ENCODE results near the gene CLK1. TPM values are rescaled to one million over a fixed set of nuclear protein-coding genes. Genes with fewer than 3 reads are reported as not detected.

CLK1 gene
- total RNA-seq, 4 donors from 2014 or later, result 79.5 to 243 (median 143) TPM

DNA sequence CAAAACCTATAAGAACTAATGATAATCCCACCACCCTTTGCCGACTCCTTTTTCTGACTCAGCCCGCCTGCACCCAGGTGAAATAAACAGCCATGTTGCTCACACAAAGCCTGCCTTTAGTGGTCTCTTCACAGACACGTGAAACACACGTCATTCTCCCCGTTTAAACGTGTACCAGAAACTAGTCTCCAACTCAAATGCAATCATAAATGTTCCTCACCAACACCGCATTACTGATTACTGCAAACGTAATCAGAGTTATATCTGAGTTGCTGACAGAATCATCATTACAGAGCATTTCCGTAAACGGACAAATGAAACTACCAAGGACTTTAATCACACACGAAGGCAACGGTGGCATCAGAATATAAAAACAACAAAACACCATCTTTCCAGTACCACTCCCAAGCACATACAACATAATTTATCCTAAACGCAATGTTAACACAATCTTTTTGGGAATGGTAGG lies 1.9 kb downstream of the CLK1 start:
- Histone ChIP-seq H3K27ac (peak overlapping the region; percentile 95 to 100 (median 100)), H3K9me3 (no peaks in the 10 kb centered on the region), H3K36me3 (peaks cover 10 to 28% of the 10 kb centered on the region in 2 donors), H3K4me3 (peak overlapping the region; percentile 60 to 94), H3K27me3 (no peaks in the 10 kb centered on the region), H3K4me1 (peaks cover 14 to 63% (median 16%) of the 10 kb centered on the region in 3 donors)
- no peak for TF ChIP-seq EP300 (IDR thresholded peaks at IDR 0.05)
- TF ChIP-seq POLR2AphosphoS5 (IDR thresholded peaks at IDR 0.05), result peak; percentile 71
- TF ChIP-seq, protein P1, sequence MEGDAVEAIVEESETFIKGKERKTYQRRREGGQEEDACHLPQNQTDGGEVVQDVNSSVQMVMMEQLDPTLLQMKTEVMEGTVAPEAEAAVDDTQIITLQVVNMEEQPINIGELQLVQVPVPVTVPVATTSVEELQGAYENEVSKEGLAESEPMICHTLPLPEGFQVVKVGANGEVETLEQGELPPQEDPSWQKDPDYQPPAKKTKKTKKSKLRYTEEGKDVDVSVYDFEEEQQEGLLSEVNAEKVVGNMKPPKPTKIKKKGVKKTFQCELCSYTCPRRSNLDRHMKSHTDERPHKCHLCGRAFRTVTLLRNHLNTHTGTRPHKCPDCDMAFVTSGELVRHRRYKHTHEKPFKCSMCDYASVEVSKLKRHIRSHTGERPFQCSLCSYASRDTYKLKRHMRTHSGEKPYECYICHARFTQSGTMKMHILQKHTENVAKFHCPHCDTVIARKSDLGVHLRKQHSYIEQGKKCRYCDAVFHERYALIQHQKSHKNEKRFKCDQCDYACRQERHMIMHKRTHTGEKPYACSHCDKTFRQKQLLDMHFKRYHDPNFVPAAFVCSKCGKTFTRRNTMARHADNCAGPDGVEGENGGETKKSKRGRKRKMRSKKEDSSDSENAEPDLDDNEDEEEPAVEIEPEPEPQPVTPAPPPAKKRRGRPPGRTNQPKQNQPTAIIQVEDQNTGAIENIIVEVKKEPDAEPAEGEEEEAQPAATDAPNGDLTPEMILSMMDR (IDR thresholded peaks at IDR 0.05), result no peak
- TF ChIP-seq POLR2A (IDR thresholded peaks at IDR 0.05), result peak in 1 of 2 donors; percentile 29
- 0% methylated on average over 12 to 13 of the region's 13 CpGs for WGBS, 2 donors (ENCODE audit: low coverage in 1 of 2)
- ATAC-seq, result no peak

- Histone ChIP-seq H3K27ac (peak overlapping the region; percentile 95 to 100 (median 100)), H3K9me3 (no peaks in the 10 kb centered on the region), H3K27me3 (no peaks in the 10 kb centered on the region), H3K36me3 (peaks cover 16 to 37% of the 10 kb centered on the region in 2 donors), H3K4me1 (peaks cover 14 to 63% (median 20%) of the 10 kb centered on the region in 3 donors), H3K4me3 (peak overlapping the region; percentile 60 to 94)
- TF ChIP-seq POLR2AphosphoS5 (IDR thresholded peaks at IDR 0.05), result no peak
- TF ChIP-seq POLR2A (IDR thresholded peaks at IDR 0.05), result no peak
- WGBS, 2 donors (ENCODE audit: low coverage in 1 of 2), result 0 to 4% methylated on average over 4 of the region's 4 CpGs
- no peak for ATAC-seq
Measured at GRCh38 chr2:200861617-200862155, 2.8 kb downstream of the CLK1 start.

DNA sequence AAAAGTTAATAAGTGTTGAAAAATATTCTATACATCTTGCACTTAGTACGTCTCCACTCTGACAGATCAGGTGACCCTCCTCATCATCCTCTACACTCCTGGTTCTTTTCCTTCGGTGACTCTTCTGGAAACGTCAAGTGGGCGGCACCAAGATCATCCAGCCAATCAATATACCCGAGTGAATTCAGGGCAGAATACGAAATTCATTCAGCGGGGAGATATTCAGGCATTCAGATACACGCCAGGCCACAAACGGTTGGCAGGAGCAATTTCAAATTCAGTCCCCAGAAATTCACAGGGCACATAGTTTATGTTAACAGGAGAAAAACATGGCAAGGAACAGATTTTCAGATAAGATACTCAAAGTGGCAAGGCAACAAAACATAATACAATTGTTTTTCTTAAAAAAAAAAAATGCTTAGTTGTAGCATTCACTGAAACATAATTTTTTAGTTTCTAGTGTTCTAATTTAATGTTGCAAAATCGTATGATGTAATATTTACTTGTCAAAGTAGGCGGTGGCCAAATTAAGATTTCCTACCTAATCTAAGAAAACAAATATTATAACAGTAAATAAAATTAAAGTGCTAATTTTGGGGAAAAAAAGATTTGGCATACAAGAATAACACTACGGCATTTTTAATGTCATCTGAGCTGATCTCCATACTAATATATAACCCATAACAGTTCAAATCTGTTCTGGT lies 4.2 kb downstream of the CLK1 start:
- Histone ChIP-seq H3K4me1 (peaks cover 14 to 64% (median 20%) of the 10 kb centered on the region in 3 donors), H3K36me3 (peaks cover 25 to 51% of the 10 kb centered on the region in 2 donors), H3K4me3 (peak overlapping the region; percentile 60 to 94), H3K27ac (peak overlapping the region in 3 of 4 donors; percentile 47 to 100 (median 99)), H3K9me3 (no peaks in the 10 kb centered on the region), H3K27me3 (no peaks in the 10 kb centered on the region)
- TF ChIP-seq EP300 (IDR thresholded peaks at IDR 0.05) (no peak), POLR2A (IDR thresholded peaks at IDR 0.05) (no peak), POLR2AphosphoS5 (IDR thresholded peaks at IDR 0.05) (no peak)
- TF ChIP-seq, protein P1 (IDR thresholded peaks at IDR 0.05), result no peak
- 7 to 8% methylated on average over 9 to 12 of the region's 12 CpGs for WGBS, 2 donors (ENCODE audit: low coverage in 1 of 2)
- ATAC-seq, result no peak

DNA sequence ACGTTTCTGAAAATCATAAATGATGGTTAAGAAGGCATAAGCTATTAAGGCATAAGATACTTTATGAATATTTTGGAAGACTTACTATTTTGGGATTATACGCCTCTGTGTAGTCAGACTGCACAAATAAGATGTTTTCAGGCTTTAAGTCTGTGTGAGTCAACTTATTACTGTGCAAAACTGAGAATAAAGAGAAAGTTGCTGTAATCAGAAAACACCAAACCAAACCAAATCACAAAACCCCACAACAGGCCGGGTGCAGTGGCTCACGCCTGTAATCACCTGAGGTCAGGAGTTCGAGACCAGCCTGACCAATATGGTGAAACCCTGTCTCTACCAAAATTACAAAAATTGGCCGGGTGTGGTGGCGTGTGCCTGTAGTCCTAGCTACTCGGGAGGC lies 7.7 kb downstream of the CLK1 start:
- Histone ChIP-seq H3K36me3 (peaks cover 40 to 86% of the 10 kb centered on the region in 2 donors), H3K27ac (no peak overlapping the region), H3K9me3 (no peaks in the 10 kb centered on the region), H3K4me1 (peaks cover 14 to 71% (median 20%) of the 10 kb centered on the region in 3 donors), H3K27me3 (no peaks in the 10 kb centered on the region), H3K4me3 (no peak overlapping the region)
- TF ChIP-seq, protein P1 (IDR thresholded peaks at IDR 0.05), result no peak
- TF ChIP-seq POLR2AphosphoS5 (IDR thresholded peaks at IDR 0.05), result no peak
- no peak for TF ChIP-seq POLR2A (IDR thresholded peaks at IDR 0.05)
- no peak for TF ChIP-seq EP300 (IDR thresholded peaks at IDR 0.05)
- no peak for ATAC-seq
- WGBS, 2 donors (ENCODE audit: low coverage in 1 of 2), result 55 to 79% methylated on average over 4 to 8 of the region's 8 CpGs

DNA sequence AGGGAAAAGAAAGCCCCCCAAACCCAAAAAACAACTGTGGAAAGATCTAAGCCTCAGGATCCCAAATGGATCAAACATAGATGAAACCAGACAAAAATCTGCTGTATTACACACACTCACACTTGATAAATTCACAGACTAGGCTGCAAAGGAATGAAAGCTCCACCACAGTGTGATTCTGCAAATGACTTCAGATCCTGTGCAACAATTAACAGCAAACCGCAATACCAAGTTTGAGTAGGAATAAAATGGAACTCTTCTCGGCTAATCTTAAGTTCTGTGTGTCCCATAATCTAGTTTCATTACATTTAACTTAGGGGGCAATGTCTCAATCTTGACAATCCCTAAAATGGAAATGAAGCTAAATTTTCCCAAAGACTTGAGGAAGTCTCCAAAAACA lies 11.9 kb downstream of the CLK1 start:
- TF ChIP-seq EP300 (IDR thresholded peaks at IDR 0.05) (no peak), POLR2A (IDR thresholded peaks at IDR 0.05) (no peak), POLR2AphosphoS5 (IDR thresholded peaks at IDR 0.05) (no peak)
- TF ChIP-seq, protein P1 (IDR thresholded peaks at IDR 0.05), result no peak
- peaks cover 31 to 75% of the 10 kb centered on the region in 2 donors for H3K36me3 ChIP-seq
- H3K4me3 ChIP-seq, result no peak overlapping the region
- H3K27me3 ChIP-seq, result no peaks in the 10 kb centered on the region
- no peaks in the 10 kb centered on the region for H3K9me3 ChIP-seq
- peak overlapping the region in 1 of 4 donors; percentile 1 for H3K27ac ChIP-seq
- no peak for ATAC-seq
- 94 to 96% methylated on average over 2 of the region's 2 CpGs for WGBS, 2 donors (ENCODE audit: low coverage in 1 of 2)
- peaks cover 0 to 36% (median 5%) of the 10 kb centered on the region in 3 donors for H3K4me1 ChIP-seq

All from gastroesophageal sphincter (tissue), 4 donors.